IMR-90 (cell line): ENCODE data around the gene LILRB2. TPM values are rescaled to one million over a fixed set of nuclear protein-coding genes. Genes with fewer than 3 reads are reported as not detected.

ENCODE experiments used
- ATAC-seq: fragments of 200-7000 bp; cut with Tn5 transposase; 2 replicates; pipeline ENCODE4 v1.9.1; 2020; ENCODE audit warnings: low read depth, mild to moderate bottlenecking, moderate library complexity
- BruUV-seq: library from RNA; stranded (reverse); fragments of 400-500 nt; replicated peaks from 2 replicates; lab custom pipeline; 2021; lab: Mats Ljungman, UMichigan
- CTCF ChIA-PET: fragments of 300-600 bp; formaldehyde crosslinking; extraction: SDS; loops from one replicate; lab custom pipeline; 2021; ENCODE audit warnings: antibody characterized with exemption; lab: Yijun Ruan, JAX
- POLR2A ChIA-PET: fragments of 300-600 bp; sonication (Branson Sonifier 250); formaldehyde crosslinking; loops from one replicate; lab custom pipeline; 2022; ENCODE audit warnings: antibody characterized with exemption; ENCODE audit not compliant: unreplicated experiment; lab: Charles Lee
- DNase-seq: peaks from one replicate; pipeline ENCODE4 v3.0.0; 2013
- H2AFZ ChIP-seq: replicated peaks from 2 replicates; pipeline ENCODE3; 2013; ENCODE audit warnings: low read length, mild to moderate bottlenecking; ENCODE audit not compliant: poor library complexity
- H2AK5ac ChIP-seq: 2 replicates; pipeline ENCODE4 v1.6.1; 2013; ENCODE audit warnings: low read depth, low read length, inconsistent platforms
- H2AK9ac ChIP-seq: replicated peaks from 2 replicates; pipeline ENCODE3; 2013; ENCODE audit warnings: mild to moderate bottlenecking, low read depth, low read length, moderate library complexity; ENCODE audit not compliant: poor library complexity
- H2BK120ac ChIP-seq: 2 replicates; pipeline ENCODE4 v1.6.1; 2013; ENCODE audit warnings: low read depth, low read length, inconsistent platforms
- H2BK15ac ChIP-seq: 3 replicates; pipeline ENCODE4 v1.6.1; 2013; ENCODE audit warnings: low read depth, low read length, inconsistent platforms
- H2BK20ac ChIP-seq: 2 replicates; pipeline ENCODE4 v1.6.1; 2013; ENCODE audit warnings: low read depth, mild to moderate bottlenecking, inconsistent platforms, low read length, moderate library complexity
- H2BK5ac ChIP-seq: 2 replicates; pipeline ENCODE4 v1.6.1; 2013; ENCODE audit warnings: mild to moderate bottlenecking, low read depth, low read length, inconsistent platforms; ENCODE audit not compliant: poor library complexity, severe bottlenecking
- H3K14ac ChIP-seq: replicated peaks from 2 replicates; pipeline ENCODE4 v1.6.1; 2013; ENCODE audit warnings: low read depth, low read length, inconsistent platforms
- H3K18ac ChIP-seq: 2 replicates; pipeline ENCODE4 v1.6.1; 2013; ENCODE audit warnings: low read depth, low read length, control low read depth
- H3K23ac ChIP-seq: 2 replicates; pipeline ENCODE4 v1.6.1; 2013; ENCODE audit warnings: low read depth, low read length, inconsistent platforms
- H3K27ac ChIP-seq: 2 replicates; pipeline ENCODE4 v1.5.1; 2013; ENCODE audit warnings: mild to moderate bottlenecking, control low read depth, low read length; ENCODE audit not compliant: insufficient read depth
- H3K27me3 ChIP-seq: 2 replicates; pipeline ENCODE4 v1.6.1; 2013; ENCODE audit warnings: low read length; ENCODE audit not compliant: control insufficient read depth, insufficient read depth
- H3K36me3 ChIP-seq: 2 replicates; pipeline ENCODE4 v1.6.1; 2013; ENCODE audit warnings: low read length, mixed read lengths; ENCODE audit not compliant: control insufficient read depth, insufficient read depth
- H3K4ac ChIP-seq: 2 replicates; pipeline ENCODE4 v1.6.1; 2013; ENCODE audit warnings: low read depth, low read length, inconsistent platforms
- H3K4me1 ChIP-seq: 2 replicates; pipeline ENCODE4 v1.6.1; 2013; ENCODE audit warnings: low read length, mixed read lengths; ENCODE audit not compliant: control insufficient read depth, insufficient read depth
- H3K4me2 ChIP-seq: 2 replicates; pipeline ENCODE4 v1.6.1; 2013; ENCODE audit warnings: low read depth, mild to moderate bottlenecking, control low read depth, low read length, moderate library complexity
- H3K4me3 ChIP-seq: 2 replicates; pipeline ENCODE4 v1.5.1; 2013; ENCODE audit warnings: low read depth, mild to moderate bottlenecking, control low read depth, low read length, moderate library complexity; ENCODE audit not compliant: insufficient read depth
- H3K56ac ChIP-seq: 2 replicates; pipeline ENCODE4 v1.6.1; 2013; ENCODE audit warnings: low read length, inconsistent platforms; ENCODE audit not compliant: insufficient read depth; ENCODE audit errors: extremely low read depth
- H3K79me1 ChIP-seq, 2 experiments: 2 replicates each; pipeline ENCODE4 v1.6.1; 2013; ENCODE audit warnings: low read length in 2 of 2, inconsistent platforms in 1 of 2, low read depth in 1 of 2
- H3K9ac ChIP-seq: 2 replicates; pipeline ENCODE4 v1.6.1; 2013; ENCODE audit warnings: low read depth, low read length, control low read depth
- H3K9me1 ChIP-seq: 2 replicates; pipeline ENCODE4 v1.6.1; 2013; ENCODE audit warnings: low read length, inconsistent platforms; ENCODE audit not compliant: insufficient read depth
- H3K9me3 ChIP-seq: 2 replicates; pipeline ENCODE4 v1.6.1; 2013; ENCODE audit warnings: low read length; ENCODE audit not compliant: control insufficient read depth, insufficient read depth
- H4K20me1 ChIP-seq: 2 replicates; pipeline ENCODE4 v1.6.1; 2013; ENCODE audit warnings: low read length, inconsistent platforms; ENCODE audit not compliant: insufficient read depth
- H4K5ac ChIP-seq: 2 replicates; pipeline ENCODE4 v1.6.1; 2013; ENCODE audit warnings: mild to moderate bottlenecking, low read depth, low read length, control low read depth
- H4K8ac ChIP-seq, 2 experiments: 2 replicates each; pipeline ENCODE4 v1.6.1; 2013; ENCODE audit warnings: low read depth in 2 of 2, low read length in 2 of 2, control low read depth in 1 of 2, inconsistent platforms in 1 of 2
- H4K91ac ChIP-seq: 2 replicates; pipeline ENCODE4 v1.6.1; 2013; ENCODE audit warnings: low read depth, low read length, inconsistent platforms; ENCODE audit not compliant: insufficient read depth
- BHLHE40 ChIP-seq: fragments of 150-350 bp; IDR thresholded peaks from 2 replicates; pipeline ENCODE4 v1.6.1; 2016; ENCODE audit warnings: mild to moderate bottlenecking, low read depth, low read length
- CEBPB ChIP-seq: IDR thresholded peaks from 2 replicates; pipeline ENCODE4 v1.6.1; 2012; ENCODE audit warnings: low read depth, low read length, improper control_type of control experiment
- CHD1 ChIP-seq: IDR thresholded peaks from 2 replicates; pipeline ENCODE4 v1.6.1; 2012; ENCODE audit warnings: low read depth, low read length, improper control_type of control experiment
- FOS ChIP-seq: fragments of 150-350 bp; IDR thresholded peaks from 2 replicates; pipeline ENCODE4 v1.6.1; 2016; ENCODE audit warnings: low read depth, low read length
- MAFK ChIP-seq: IDR thresholded peaks from 2 replicates; pipeline ENCODE4 v1.6.1; 2012; ENCODE audit warnings: low read depth, low read length, improper control_type of control experiment
- MXI1 ChIP-seq: IDR thresholded peaks from 2 replicates; pipeline ENCODE4 v1.6.1; 2012; ENCODE audit warnings: low read depth, mild to moderate bottlenecking, low read length, moderate library complexity, borderline replicate concordance
- NFE2L2 ChIP-seq: fragments of 150-350 bp; IDR thresholded peaks from 2 replicates; pipeline ENCODE4 v1.6.1; 2016; ENCODE audit warnings: low read depth, mild to moderate bottlenecking, low read length
- POLR2A ChIP-seq: IDR thresholded peaks from 2 replicates; pipeline ENCODE4 v1.6.1; 2012; ENCODE audit warnings: mild to moderate bottlenecking, low read depth, low read length
- RAD21 ChIP-seq: IDR thresholded peaks from 2 replicates; pipeline ENCODE4 v1.6.1; 2012; ENCODE audit warnings: low read length, improper control_type of control experiment
- RCOR1 ChIP-seq: IDR thresholded peaks from 2 replicates; pipeline ENCODE4 v1.6.1; 2012; ENCODE audit warnings: mild to moderate bottlenecking, low read length, improper control_type of control experiment; ENCODE audit not compliant: insufficient replicate concordance
- SMC3 ChIP-seq: fragments of 150-350 bp; IDR thresholded peaks from 2 replicates; pipeline ENCODE4 v1.6.1; 2016; ENCODE audit warnings: low read depth, mild to moderate bottlenecking, antibody characterized with exemption, low read length, moderate library complexity
- USF2 ChIP-seq: fragments of 150-350 bp; IDR thresholded peaks from 2 replicates; pipeline ENCODE4 v1.6.1; 2017; ENCODE audit warnings: mild to moderate bottlenecking, antibody characterized with exemption, low read length, low read depth
- WGBS, 2 experiments: methylation state at CpG; one replicate each; pipeline versions ENCODE4 v1.1.5 to v1.1.7; 2013; ENCODE audit warnings: missing lambda C conversion rate in 2 of 2; ENCODE audit not compliant: insufficient read length in 1 of 2; ENCODE audit errors: extremely low coverage in 2 of 2; 5-methylcytosine and 5-hydroxymethylcytosine counted together
- dilution Hi-C: fragments of 300-500 bp; cut with HindIII; formaldehyde crosslinking; loops from one replicate; pipeline ENCODE4 v1.14.3; 2018; ENCODE audit warnings: low sequenced_read_pairs; ENCODE audit not compliant: unreplicated experiment
- in situ Hi-C: fragments of 300-500 bp; cut with MboI; formaldehyde crosslinking; loops from 3 replicates; pipeline ENCODE4 v1.14.3; 2019; ENCODE audit warnings: low sequenced_read_pairs, inconsistent platforms, mixed read lengths
- intact Hi-C: fragments of 100-400 bp; cut with micrococcal nuclease; formaldehyde crosslinking; loops from 2 replicates; pipeline ENCODE4 v1.10.0; 2022
- polyA plus RNA-seq, 3 experiments: library from polyadenylated mRNA; depleted of rRNA; stranded (reverse); fragments of >200 nt; gene quantifications; 2 replicates each; pipeline ENCODE4 v1.2.3, GENCODE V29; 2012; ENCODE audit warnings: low replicate concordance in 1 of 3
- total RNA-seq: library from RNA; depleted of rRNA; stranded (reverse); fragments of >200 nt; gene quantifications from 2 replicates; pipeline ENCODE4 v1.2.3, GENCODE V29; 2012
- TF ChIP-seq, protein P1 (sequence below): conservative IDR thresholded peaks from 2 replicates; pipeline ENCODE4 v1.5.1; 2012; ENCODE audit warnings: mild to moderate bottlenecking, low read depth, low read length, improper control_type of control experiment
- TF ChIP-seq, protein P2 (sequence below): fragments of 150-350 bp; IDR thresholded peaks from 2 replicates; pipeline ENCODE4 v1.6.1; 2016; ENCODE audit warnings: low read depth, mild to moderate bottlenecking, low read length, moderate library complexity, borderline replicate concordance

LILRB2 gene
- total and polyA plus RNA-seq, 2 of the 4 experiments (the other 2 are of a cell fraction): not detected

GRCh38 chr19:54312436-54313377, 31.8 kb upstream of the LILRB2 start, which contains the start of gene LILRA5:
Gene LILRA5, minus strand, starts transcription at chr19:54313166. Its CDS starts 147 bp downstream, at chr19:54313019.
- Histone ChIP-seq H3K4me1 (no peaks in the 10 kb centered on the region), H4K20me1 (no peaks in the 10 kb centered on the region), H4K91ac (no peak within 1 kb of the TSS), H3K9me3 (no peaks in the 10 kb centered on the region; the same call in 1 of the 2 replicates), H2BK15ac (no peak within 1 kb of the TSS), H2BK120ac (no peak within 1 kb of the TSS), H2BK5ac (no peak within 1 kb of the TSS), H3K79me1 (no peaks in the 10 kb centered on the region), H3K14ac (no peak within 1 kb of the TSS), H4K8ac (no peak within 1 kb of the TSS), H2AK5ac (no peak within 1 kb of the TSS), H3K9me1 (no peaks in the 10 kb centered on the region), H2AFZ (no peak within 1 kb of the TSS), H3K18ac (no peak within 1 kb of the TSS), H3K4me2 (no peak within 1 kb of the TSS), H3K9ac (no peak within 1 kb of the TSS), H3K56ac (no peak within 1 kb of the TSS), H3K27me3 (no peaks in the 10 kb centered on the region), H3K27ac (no peak within 1 kb of the TSS), H3K4ac (no peak within 1 kb of the TSS), H3K23ac (no peak within 1 kb of the TSS), H4K5ac (no peak within 1 kb of the TSS), H3K4me3 (no peak within 1 kb of the TSS), H2BK20ac (no peak within 1 kb of the TSS), H2AK9ac (no peak within 1 kb of the TSS), H3K36me3 (no peaks in the 10 kb centered on the region)
- no peak for ATAC-seq
- no peak for DNase-seq
- dilution Hi-C loops: no loop called here
- ChIA-PET POLR2A (no interaction called here), CTCF (no interaction called here)
- BruUV-seq: no TSS peak
- intact Hi-C loops: no loop called here
- TF ChIP-seq RAD21 (no peak), MXI1 (no peak), MAFK (no peak), RCOR1 (no peak), NFE2L2 (no peak), USF2 (no peak), CEBPB (no peak), POLR2A (no peak), FOS (no peak), BHLHE40 (no peak), SMC3 (no peak), CHD1 (no peak)
- TF ChIP-seq, protein P1, sequence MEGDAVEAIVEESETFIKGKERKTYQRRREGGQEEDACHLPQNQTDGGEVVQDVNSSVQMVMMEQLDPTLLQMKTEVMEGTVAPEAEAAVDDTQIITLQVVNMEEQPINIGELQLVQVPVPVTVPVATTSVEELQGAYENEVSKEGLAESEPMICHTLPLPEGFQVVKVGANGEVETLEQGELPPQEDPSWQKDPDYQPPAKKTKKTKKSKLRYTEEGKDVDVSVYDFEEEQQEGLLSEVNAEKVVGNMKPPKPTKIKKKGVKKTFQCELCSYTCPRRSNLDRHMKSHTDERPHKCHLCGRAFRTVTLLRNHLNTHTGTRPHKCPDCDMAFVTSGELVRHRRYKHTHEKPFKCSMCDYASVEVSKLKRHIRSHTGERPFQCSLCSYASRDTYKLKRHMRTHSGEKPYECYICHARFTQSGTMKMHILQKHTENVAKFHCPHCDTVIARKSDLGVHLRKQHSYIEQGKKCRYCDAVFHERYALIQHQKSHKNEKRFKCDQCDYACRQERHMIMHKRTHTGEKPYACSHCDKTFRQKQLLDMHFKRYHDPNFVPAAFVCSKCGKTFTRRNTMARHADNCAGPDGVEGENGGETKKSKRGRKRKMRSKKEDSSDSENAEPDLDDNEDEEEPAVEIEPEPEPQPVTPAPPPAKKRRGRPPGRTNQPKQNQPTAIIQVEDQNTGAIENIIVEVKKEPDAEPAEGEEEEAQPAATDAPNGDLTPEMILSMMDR: no peak
- TF ChIP-seq, protein P2, sequence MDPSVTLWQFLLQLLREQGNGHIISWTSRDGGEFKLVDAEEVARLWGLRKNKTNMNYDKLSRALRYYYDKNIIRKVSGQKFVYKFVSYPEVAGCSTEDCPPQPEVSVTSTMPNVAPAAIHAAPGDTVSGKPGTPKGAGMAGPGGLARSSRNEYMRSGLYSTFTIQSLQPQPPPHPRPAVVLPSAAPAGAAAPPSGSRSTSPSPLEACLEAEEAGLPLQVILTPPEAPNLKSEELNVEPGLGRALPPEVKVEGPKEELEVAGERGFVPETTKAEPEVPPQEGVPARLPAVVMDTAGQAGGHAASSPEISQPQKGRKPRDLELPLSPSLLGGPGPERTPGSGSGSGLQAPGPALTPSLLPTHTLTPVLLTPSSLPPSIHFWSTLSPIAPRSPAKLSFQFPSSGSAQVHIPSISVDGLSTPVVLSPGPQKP: no peak
- WGBS, 2 experiments: 26% methylated on average over 4 of the region's 13 CpGs; no CpG with 5 or more reads in 1 of the 2 experiments
- in situ Hi-C loops: no loop called here
